ENCODE data around the gene MLNR.
A peak's percentile ranks its signal among the peaks of the same experiment; 100 is the strongest.

MLNR gene

GRCh38 chr13:49213997-49214916, 5.9 kb upstream of the MLNR start:
- H3K27me3 ChIP-seq (replicated peaks; ENCODE audit: control insufficient read depth, insufficient read depth, low read length), result no peaks in the 10 kb centered on the region; the same call in 1 of the 2 replicates
- TF ChIP-seq CTCF (IDR thresholded peaks at IDR 0.05; ENCODE audit: insufficient read depth, low read length, poor library complexity, severe bottlenecking), result no peak
- DNase-seq (ENCODE audit: extremely low read depth, insufficient read length), result no peak
- H3K36me3 ChIP-seq (ENCODE audit: control insufficient read depth, insufficient read depth, low read length), result no peaks in the 10 kb centered on the region; the same call in 1 of the 2 replicates
- H3K4me3 ChIP-seq (replicated peaks; ENCODE audit: low read depth, low read length), result no peak overlapping the region

DNA sequence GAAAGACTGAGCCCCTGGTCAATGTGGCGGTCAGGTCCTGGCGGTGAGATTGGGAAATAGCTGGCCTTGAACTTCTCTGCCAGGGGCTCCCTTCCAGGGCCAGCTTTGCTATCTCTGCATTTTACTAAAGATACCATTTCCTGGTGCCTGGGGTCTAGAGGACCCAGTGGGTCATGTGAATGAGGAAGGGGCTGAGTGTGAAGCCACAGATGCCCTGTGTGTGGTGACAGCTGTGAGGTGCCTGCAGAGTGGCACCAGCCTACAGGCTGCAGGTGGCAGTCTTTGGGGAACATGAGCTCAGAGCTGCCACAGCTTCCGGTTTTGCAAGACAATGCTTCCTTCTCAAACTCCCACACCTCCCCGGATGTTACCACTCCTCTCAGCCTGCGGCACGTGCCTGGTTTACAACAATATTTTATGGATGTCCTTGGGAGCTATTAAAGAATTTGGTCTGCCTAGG, 5.2 kb upstream of the MLNR start:
- H3K4me3 ChIP-seq (replicated peaks; ENCODE audit: low read depth, low read length), result no peak overlapping the region
- peak; percentile 28 for TF ChIP-seq CTCF (IDR thresholded peaks at IDR 0.05; ENCODE audit: insufficient read depth, low read length, poor library complexity, severe bottlenecking)
- no peaks in the 10 kb centered on the region; the same call in 1 of the 2 replicates for H3K27me3 ChIP-seq (replicated peaks; ENCODE audit: control insufficient read depth, insufficient read depth, low read length)
- peak; percentile 27 for DNase-seq (ENCODE audit: extremely low read depth, insufficient read length)
- no peaks in the 10 kb centered on the region; the same call in 1 of the 2 replicates for H3K36me3 ChIP-seq (ENCODE audit: control insufficient read depth, insufficient read depth, low read length)

DNA sequence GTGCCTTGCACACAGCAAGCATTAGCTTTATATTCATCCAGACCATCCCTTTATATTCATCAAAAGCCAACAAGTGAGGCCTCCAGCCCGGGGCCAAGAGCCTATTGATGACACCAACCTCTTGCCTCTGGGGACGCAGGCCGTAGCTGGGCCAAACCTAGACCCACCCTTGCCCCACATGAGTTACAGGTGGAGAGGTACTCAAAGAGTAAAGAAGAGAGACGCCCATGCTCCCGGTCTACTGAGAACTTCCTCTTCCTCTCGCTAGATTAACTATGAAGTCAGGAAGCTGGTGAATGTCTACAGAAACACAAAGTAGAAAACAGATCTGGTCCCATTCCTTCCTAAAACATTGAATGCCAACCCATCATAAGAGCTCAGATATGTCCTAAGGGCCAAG, 3.8 kb upstream of the MLNR start:
- Histone ChIP-seq H3K36me3 (ENCODE audit: control insufficient read depth, insufficient read depth, low read length) (no peaks in the 10 kb centered on the region; the same call in 1 of the 2 replicates), H3K4me3 (replicated peaks; ENCODE audit: low read depth, low read length) (no peak overlapping the region), H3K27me3 (replicated peaks; ENCODE audit: control insufficient read depth, insufficient read depth, low read length) (no peaks in the 10 kb centered on the region; the same call in none of the 2 replicates)
- no peak for TF ChIP-seq CTCF (IDR thresholded peaks at IDR 0.05; ENCODE audit: insufficient read depth, low read length, poor library complexity, severe bottlenecking)
- no peak for DNase-seq (ENCODE audit: extremely low read depth, insufficient read length)

DNA sequence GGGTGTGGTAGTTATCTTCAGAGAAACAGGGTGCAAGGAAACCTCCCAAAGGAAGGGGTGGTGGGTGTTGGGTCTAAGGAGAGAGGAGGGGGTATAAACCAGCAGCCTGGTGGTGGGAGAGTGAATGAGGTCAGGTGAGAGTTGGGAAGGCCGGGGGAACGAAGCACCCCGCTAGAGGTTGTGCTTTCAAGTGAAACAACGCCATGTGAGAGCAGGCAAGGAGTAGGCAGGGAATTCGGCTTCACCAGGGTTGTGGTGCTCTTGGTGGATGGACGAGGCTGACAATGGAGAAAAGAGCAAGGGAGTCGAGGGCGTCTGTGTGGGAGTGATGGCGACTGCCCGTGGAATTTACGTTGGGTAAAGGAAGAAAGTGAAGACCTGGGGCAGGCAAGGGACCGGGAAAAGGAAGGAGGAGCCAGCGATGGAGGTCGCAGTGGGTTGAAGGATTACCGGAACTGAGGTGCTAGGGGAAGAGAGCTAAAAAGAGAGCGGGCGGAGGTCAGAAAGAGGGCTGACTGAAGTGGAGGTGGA, 2.1 kb upstream of the MLNR start:
- no peak for TF ChIP-seq CTCF (IDR thresholded peaks at IDR 0.05; ENCODE audit: insufficient read depth, low read length, poor library complexity, severe bottlenecking)
- no peaks in the 10 kb centered on the region; the same call in none of the 2 replicates for H3K27me3 ChIP-seq (replicated peaks; ENCODE audit: control insufficient read depth, insufficient read depth, low read length)
- DNase-seq (ENCODE audit: extremely low read depth, insufficient read length), result no peak
- H3K36me3 ChIP-seq (ENCODE audit: control insufficient read depth, insufficient read depth, low read length), result no peaks in the 10 kb centered on the region
- H3K4me3 ChIP-seq (replicated peaks; ENCODE audit: low read depth, low read length), result no peak overlapping the region

GRCh38 chr13:49218493-49219051, 1.6 kb upstream of the MLNR start:
- no peak for TF ChIP-seq CTCF (IDR thresholded peaks at IDR 0.05; ENCODE audit: insufficient read depth, low read length, poor library complexity, severe bottlenecking)
- H3K36me3 ChIP-seq (ENCODE audit: control insufficient read depth, insufficient read depth, low read length), result no peaks in the 10 kb centered on the region
- no peaks in the 10 kb centered on the region; the same call in none of the 2 replicates for H3K27me3 ChIP-seq (replicated peaks; ENCODE audit: control insufficient read depth, insufficient read depth, low read length)
- H3K4me3 ChIP-seq (replicated peaks; ENCODE audit: low read depth, low read length), result no peak overlapping the region
- DNase-seq (ENCODE audit: extremely low read depth, insufficient read length), result no peak

All from GM06990 (cell line).